Activated CD8-positive, alpha-beta memory T cell treated with anti-CD3 and anti-CD28 coated beads, Interleukin-2, amount 10 ng/mL, durations not matched to agents 7 days and 5 days (primary cell): ENCODE results near the gene KAT14. TPM values are rescaled to one million over a fixed set of nuclear protein-coding genes. Genes with fewer than 3 reads are reported as not detected.
"Not testable (repeated sequence)": the region's sequence is repeated elsewhere in the genome, so short reads cannot be mapped to it uniquely, and the experiment has no call there.

Source experiments
- ATAC-seq: fragments of 150-1000 bp; cut with Tn5 transposase; one replicate; pipeline ENCODE4 v1.10.0; 2021; ENCODE audit warnings: moderate library complexity
- CTCF ChIA-PET: fragments of 350-600 bp; sonication (Branson Sonifier 250); formaldehyde crosslinking; loops from one replicate; lab custom pipeline; 2021; ENCODE audit warnings: antibody characterized with exemption; lab: Charles Lee
- DNase-seq: peaks from one replicate; pipeline ENCODE4 v3.0.0-alpha.2; 2020
- H3K27ac Mint-ChIP-seq: one replicate; pipeline ENCODE4 v1.8.0; 2021; ENCODE audit warnings: mild to moderate bottlenecking, mixed read lengths
- H3K27me3 Mint-ChIP-seq: one replicate; pipeline ENCODE4 v1.8.0; 2021; ENCODE audit warnings: mixed read lengths
- H3K36me3 Mint-ChIP-seq: one replicate; pipeline ENCODE4 v1.8.0; 2021; ENCODE audit warnings: mild to moderate bottlenecking, mixed read lengths
- H3K4me1 Mint-ChIP-seq: one replicate; pipeline ENCODE4 v1.8.0; 2021; ENCODE audit warnings: mixed read lengths
- H3K4me3 Mint-ChIP-seq: one replicate; pipeline ENCODE4 v1.8.0; 2021; ENCODE audit warnings: mild to moderate bottlenecking, moderate library complexity, mixed read lengths
- H3K9me3 Mint-ChIP-seq: one replicate; pipeline ENCODE4 v1.8.0; 2022; ENCODE audit warnings: low read depth, mixed read lengths
- total RNA-seq, 2 experiments: library from RNA; stranded (reverse); gene quantifications; one replicate each; pipeline ENCODE4 v1.2.3, GENCODE V29; 2021

Gene KAT14
- total RNA-seq, 2 experiments from 2014 or later: 13.6 to 14.3 TPM

DNA sequence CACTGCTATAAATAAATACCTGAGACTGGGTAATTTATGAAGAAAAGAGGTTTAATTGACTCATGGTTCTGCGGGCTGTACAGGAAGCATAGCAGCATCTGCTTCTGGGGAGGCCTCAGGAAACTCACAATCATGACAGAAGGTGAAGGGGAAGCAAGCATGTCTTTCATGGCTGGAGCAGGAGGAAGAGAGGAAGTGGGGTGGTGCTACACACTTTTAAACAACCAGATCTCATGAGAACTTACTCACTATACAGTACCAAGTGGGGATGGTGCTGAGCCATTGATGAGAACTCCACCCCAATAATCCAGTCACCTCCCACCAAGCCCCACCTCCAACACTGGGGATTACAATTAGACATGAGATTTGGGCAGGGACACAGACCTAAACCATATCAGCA lies 9.1 kb upstream of the KAT14 start:
- H3K9me3 Mint-ChIP-seq, H3K4me3 Mint-ChIP-seq, CTCF ChIA-PET, H3K27ac Mint-ChIP-seq, DNase-seq, H3K36me3 Mint-ChIP-seq: not testable (repeated sequence)
- peaks cover 10% of the 10 kb centered on the region for H3K4me1 Mint-ChIP-seq
- peak; percentile 30 for ATAC-seq
- H3K27me3 Mint-ChIP-seq: peaks cover 14% of the 10 kb centered on the region

DNA sequence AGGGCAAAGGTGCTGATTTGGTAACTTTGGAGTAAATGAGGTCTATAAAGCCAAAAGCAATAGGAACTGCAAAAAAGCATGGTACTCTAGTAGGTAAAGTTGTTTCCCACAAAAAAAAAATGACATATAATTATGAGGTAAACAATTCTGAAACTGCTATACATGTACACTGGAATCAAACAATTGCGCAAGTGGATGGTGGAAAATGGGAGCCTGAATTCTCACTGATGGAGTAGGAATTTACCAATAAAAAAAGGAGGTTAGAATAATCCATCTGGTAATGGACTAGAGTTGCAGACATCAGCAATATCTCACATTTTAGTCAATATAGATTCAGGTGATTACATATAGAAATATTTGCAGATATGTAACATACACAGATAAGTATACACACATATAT lies 5.0 kb upstream of the KAT14 start:
- peaks cover 17% of the 10 kb centered on the region for H3K4me1 Mint-ChIP-seq
- DNase-seq (no peak), ATAC-seq (no peak)
- no peak overlapping the region for H3K27ac Mint-ChIP-seq
- H3K9me3 Mint-ChIP-seq: peaks cover 3% of the 10 kb centered on the region
- CTCF ChIA-PET: no interaction called here
- H3K36me3 Mint-ChIP-seq: peaks cover 6% of the 10 kb centered on the region
- H3K4me3 Mint-ChIP-seq: no peak overlapping the region
- H3K27me3 Mint-ChIP-seq: no peaks in the 10 kb centered on the region

DNA sequence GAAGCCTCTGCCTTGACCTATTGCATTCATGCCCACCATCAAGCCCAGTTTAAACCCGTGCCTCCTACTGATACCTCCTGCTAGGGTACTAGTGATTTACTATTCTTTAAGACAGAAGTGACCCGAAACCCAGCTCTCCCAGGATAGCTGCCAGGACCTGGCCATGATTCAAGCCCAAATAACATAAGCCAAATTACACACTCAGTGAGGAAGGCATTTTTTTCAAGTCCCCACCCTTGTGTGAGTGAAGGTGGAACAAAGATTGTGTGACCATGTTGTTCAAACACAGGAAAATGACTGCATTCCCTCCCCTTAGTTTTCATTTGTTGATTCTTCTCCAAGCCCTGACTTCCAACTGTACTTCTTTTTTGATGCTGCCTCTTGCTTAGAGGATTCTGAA lies 3.7 kb upstream of the KAT14 start:
- no peaks in the 10 kb centered on the region for H3K27me3 Mint-ChIP-seq
- DNase-seq: no peak
- H3K4me3 Mint-ChIP-seq: no peak overlapping the region
- peaks cover 4% of the 10 kb centered on the region for H3K36me3 Mint-ChIP-seq
- peaks cover 13% of the 10 kb centered on the region for H3K4me1 Mint-ChIP-seq
- H3K27ac Mint-ChIP-seq: no peak overlapping the region
- peaks cover 3% of the 10 kb centered on the region for H3K9me3 Mint-ChIP-seq
- no peak for ATAC-seq
- CTCF ChIA-PET: interaction anchor here (0.8 to 1.4 kb wide), 2 partner anchors 11 to 587 kb away, joined by 3 to 4 read pairs; no protein-coding TSS in a partner anchor

DNA sequence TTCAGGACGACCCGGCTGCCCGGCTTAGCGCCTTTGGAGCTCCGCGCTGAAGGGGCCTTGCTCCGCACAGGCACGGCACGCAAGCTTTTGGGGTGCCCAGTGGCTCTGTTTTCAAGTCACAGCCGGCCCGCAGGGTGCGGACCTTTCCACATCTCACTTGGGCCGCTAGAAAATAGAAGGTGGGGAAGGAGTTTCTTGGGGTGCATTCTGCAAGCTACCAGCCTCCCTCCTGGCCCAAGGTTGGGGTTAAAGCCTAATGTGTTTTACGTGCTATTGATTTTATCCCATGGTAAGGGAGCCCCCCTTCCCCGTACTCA lies 561 bp downstream of the KAT14 start:
- CTCF ChIA-PET: interaction anchor here (0.8 to 1.8 kb wide), 3 partner anchors 138 to 172 kb away, joined by 3 to 5 read pairs (median 4); no protein-coding TSS in a partner anchor
- no peak for DNase-seq
- no peaks in the 10 kb centered on the region for H3K27me3 Mint-ChIP-seq
- H3K4me1 Mint-ChIP-seq: peaks cover 28% of the 10 kb centered on the region
- H3K36me3 Mint-ChIP-seq: peaks cover 10% of the 10 kb centered on the region
- no peaks in the 10 kb centered on the region for H3K9me3 Mint-ChIP-seq
- H3K4me3 Mint-ChIP-seq: peak overlapping the region; percentile 84
- peak overlapping the region; percentile 83 for H3K27ac Mint-ChIP-seq
- ATAC-seq: no peak

DNA sequence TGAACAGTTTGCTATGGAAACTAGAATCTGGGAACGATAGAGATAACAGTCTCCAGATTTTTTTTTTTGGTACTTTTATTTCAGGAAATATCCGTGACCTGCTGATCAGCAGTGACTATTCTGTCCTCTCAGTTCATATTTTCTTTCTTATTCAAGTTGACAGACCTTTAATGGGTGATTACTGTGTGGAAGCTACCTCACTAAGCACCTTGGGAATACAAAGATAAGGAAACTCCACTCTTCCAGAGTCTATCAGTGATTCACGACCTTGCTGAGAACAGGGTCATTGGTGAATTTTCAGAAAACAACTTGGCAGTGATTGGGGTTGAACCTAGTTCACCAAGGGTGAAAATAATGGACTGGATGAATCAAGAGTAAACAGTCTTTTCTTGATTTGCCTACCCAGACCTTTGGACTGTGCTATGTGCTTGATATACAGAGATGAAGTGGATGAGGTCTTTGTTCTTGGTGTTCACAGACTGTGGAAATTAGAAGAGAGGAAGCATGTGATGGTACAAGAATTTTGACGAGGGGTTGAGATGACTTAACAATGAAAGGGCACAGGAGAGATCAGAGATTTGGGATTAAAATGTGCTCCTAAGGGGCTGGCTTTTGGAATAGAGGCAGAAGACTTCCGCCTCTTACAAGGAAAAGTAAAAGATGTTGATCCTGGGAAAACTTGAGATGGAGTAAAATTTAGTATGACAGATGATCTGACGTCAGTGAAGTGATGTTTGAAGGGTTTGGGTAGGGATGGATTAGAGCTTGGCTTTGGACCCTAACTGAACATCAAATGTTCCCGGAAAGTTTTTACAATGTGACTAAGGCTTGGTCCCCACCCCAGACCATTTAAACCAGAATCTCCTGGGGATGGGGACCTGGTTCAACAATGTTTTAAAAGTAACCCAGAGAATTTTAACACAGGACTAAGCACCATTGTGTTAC lies 1.2 kb downstream of the KAT14 start:
- H3K36me3 Mint-ChIP-seq: peaks cover 10% of the 10 kb centered on the region
- CTCF ChIA-PET: interaction anchor here (0.8 to 1.8 kb wide), 2 partner anchors 137 to 139 kb away, joined by 3 to 5 read pairs; no protein-coding TSS in a partner anchor
- H3K4me1 Mint-ChIP-seq: peaks cover 25% of the 10 kb centered on the region
- peak overlapping the region; percentile 83 for H3K27ac Mint-ChIP-seq
- no peaks in the 10 kb centered on the region for H3K27me3 Mint-ChIP-seq
- ATAC-seq: no peak
- H3K9me3 Mint-ChIP-seq: no peaks in the 10 kb centered on the region
- H3K4me3 Mint-ChIP-seq: peak overlapping the region; percentile 84
- DNase-seq: no peak

DNA sequence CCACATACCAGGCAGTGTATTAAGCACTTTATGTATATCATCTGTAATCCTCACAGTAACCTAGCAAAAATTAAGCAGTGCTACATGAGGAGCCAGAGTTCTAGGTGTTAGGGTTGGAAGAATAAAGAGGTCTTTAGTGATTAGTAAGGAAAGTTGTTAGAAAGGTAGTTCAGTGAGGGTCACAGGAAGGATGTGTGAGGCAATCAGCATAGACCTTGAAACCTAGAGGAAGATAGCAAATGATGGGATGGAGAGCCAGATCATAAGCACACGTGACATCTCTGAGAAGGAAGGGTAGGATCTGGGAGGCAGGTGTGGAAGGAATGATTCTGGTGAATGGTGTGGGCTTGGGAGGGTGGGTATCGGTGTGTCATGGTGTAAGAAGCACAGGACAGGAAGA lies 2.2 kb downstream of the KAT14 start:
- peaks cover 13% of the 10 kb centered on the region for H3K36me3 Mint-ChIP-seq
- no peaks in the 10 kb centered on the region for H3K9me3 Mint-ChIP-seq
- no peak for ATAC-seq
- H3K27ac Mint-ChIP-seq: no peak overlapping the region
- H3K4me3 Mint-ChIP-seq: no peak overlapping the region
- no peaks in the 10 kb centered on the region for H3K27me3 Mint-ChIP-seq
- CTCF ChIA-PET: no interaction called here
- H3K4me1 Mint-ChIP-seq: peaks cover 25% of the 10 kb centered on the region
- no peak for DNase-seq

DNA sequence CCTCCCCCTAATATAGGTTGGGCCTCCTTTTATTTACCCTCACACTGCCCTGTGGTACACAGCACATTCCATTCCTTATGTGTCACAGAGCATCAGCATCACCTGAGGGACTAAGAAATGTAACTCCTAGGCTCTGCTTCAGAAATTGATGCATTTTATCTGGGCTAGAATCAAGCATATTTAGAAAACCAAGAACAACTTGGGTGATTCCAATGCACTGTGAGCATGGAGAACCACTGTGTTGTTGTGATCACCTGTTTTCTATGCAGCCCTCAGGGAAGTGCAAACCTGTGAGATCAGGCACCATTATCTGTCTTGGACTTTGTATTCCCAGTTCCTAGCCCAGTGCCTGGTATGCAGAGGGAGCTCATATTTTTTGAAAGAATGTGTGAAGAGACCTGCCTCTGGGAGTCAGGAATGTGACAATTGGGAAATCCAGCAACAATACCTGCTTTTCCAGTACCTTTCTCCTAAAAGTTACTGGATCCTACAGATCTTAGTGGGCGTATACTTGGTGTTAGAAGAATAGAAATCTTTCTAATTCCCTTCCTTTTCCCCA lies 7.0 kb downstream of the KAT14 start:
- H3K9me3 Mint-ChIP-seq: no peaks in the 10 kb centered on the region
- peaks cover 9% of the 10 kb centered on the region for H3K4me1 Mint-ChIP-seq
- DNase-seq (no peak), ATAC-seq (no peak)
- H3K27me3 Mint-ChIP-seq: no peaks in the 10 kb centered on the region
- H3K4me3 Mint-ChIP-seq: no peak overlapping the region
- CTCF ChIA-PET: interaction anchor here (1.2 kb wide), 1 partner anchor 11 kb away, joined by 4 read pairs; no protein-coding TSS in a partner anchor
- H3K27ac Mint-ChIP-seq: peak overlapping the region; percentile 13
- H3K36me3 Mint-ChIP-seq: peaks cover 19% of the 10 kb centered on the region

DNA sequence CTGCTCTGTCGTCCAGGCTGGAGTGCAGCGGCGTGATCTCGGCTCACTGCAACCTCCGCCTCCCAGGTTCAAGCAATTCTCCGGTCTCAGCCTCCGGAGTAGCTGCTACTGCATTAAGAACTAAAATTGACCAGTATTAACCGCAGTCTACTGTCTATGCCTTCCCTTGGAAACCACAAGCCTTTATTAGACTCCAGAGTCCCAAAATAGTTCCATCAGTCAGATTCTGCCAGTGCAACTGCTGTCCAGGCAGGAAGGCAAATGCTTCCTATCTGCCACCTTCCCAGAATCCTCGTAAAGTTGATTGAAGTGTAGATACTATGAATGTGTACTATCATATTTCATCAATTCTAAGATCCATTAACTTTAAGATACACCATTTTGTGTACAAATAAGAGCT lies 16.7 kb downstream of the KAT14 start:
- Mint-ChIP-seq H3K27me3 (no peaks in the 10 kb centered on the region), H3K27ac (no peak overlapping the region), H3K4me3 (no peak overlapping the region), H3K36me3 (peaks cover 12% of the 10 kb centered on the region), H3K4me1 (no peaks in the 10 kb centered on the region), H3K9me3 (no peaks in the 10 kb centered on the region)
- CTCF ChIA-PET: no interaction called here
- no peak for ATAC-seq
- DNase-seq: no peak

DNA sequence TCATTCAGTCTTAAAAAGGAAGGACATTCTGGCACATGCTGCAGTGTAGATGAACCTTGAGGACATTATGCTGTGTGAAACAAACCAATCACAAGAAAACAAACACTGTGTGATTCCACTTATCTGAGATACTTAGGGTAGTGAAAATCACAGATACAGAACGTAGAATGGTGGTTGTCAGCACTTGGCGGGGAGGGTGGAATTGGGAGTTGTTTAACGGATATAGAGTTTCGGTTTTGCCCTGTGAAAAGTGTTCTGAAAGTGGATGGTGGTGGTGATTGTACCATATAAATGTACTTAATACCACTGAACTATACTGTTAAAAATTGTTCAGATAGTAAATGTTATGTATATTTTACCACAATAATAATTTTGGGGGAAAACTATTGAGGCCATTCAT lies 18.4 kb downstream of the KAT14 start:
- ATAC-seq (no peak), DNase-seq (no peak)
- CTCF ChIA-PET: no interaction called here
- no peak overlapping the region for H3K4me3 Mint-ChIP-seq
- H3K27ac Mint-ChIP-seq: no peak overlapping the region
- no peaks in the 10 kb centered on the region for H3K27me3 Mint-ChIP-seq
- peaks cover 10% of the 10 kb centered on the region for H3K36me3 Mint-ChIP-seq
- H3K4me1 Mint-ChIP-seq: no peaks in the 10 kb centered on the region
- no peaks in the 10 kb centered on the region for H3K9me3 Mint-ChIP-seq

DNA sequence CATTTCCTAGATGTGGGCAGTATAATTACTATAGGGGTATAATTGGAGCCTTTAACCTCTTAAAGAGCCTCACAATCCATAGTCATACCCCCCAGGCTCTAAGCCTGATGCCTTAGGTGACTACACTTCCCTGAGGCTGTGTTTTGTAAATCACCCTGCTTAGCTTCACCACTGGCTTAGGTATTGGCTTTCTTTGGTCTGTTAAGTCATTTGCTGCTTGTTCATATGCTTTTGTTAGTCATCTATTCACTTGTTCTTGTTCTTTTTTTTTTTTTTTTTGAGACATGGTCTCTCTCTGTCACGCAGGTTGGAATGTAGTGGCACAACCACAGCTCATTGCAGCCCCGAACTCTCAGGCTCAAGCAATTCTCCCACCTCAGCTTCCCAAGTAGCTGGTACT lies 26.7 kb downstream of the KAT14 start:
- no peak for ATAC-seq
- Mint-ChIP-seq H3K27me3 (no peaks in the 10 kb centered on the region), H3K27ac (no peak overlapping the region), H3K4me1 (peaks cover 16% of the 10 kb centered on the region), H3K4me3 (no peak overlapping the region), H3K36me3 (peaks cover 17% of the 10 kb centered on the region), H3K9me3 (no peaks in the 10 kb centered on the region)
- no peak for DNase-seq
- CTCF ChIA-PET: no interaction called here

DNA sequence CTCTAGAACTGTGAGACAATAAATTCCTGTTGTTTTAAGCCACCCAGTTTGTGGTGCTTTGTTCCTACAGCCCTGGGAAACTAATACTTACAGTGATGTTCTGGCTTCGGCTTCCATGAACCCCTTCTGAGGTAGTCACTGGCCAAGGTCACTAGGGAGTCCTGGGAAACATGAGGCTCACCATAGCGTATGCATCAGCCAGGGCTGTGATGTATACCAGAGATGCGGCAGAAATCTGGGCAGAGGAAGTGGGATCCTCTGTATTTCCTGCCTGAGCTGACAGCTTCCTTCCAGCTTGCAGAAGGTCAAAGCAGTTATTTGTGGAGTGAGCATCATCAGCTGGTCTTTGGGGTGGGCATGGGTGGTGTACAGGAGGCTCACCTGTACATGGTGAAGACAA lies 27.9 kb downstream of the KAT14 start:
- Mint-ChIP-seq H3K36me3 (peaks cover 19% of the 10 kb centered on the region), H3K27ac (peak overlapping the region; percentile 65), H3K27me3 (no peaks in the 10 kb centered on the region), H3K4me3 (peak overlapping the region; percentile 24), H3K4me1 (peaks cover 16% of the 10 kb centered on the region), H3K9me3 (no peaks in the 10 kb centered on the region)
- peak; percentile 36 for ATAC-seq
- CTCF ChIA-PET: no interaction called here
- DNase-seq: no peak

DNA sequence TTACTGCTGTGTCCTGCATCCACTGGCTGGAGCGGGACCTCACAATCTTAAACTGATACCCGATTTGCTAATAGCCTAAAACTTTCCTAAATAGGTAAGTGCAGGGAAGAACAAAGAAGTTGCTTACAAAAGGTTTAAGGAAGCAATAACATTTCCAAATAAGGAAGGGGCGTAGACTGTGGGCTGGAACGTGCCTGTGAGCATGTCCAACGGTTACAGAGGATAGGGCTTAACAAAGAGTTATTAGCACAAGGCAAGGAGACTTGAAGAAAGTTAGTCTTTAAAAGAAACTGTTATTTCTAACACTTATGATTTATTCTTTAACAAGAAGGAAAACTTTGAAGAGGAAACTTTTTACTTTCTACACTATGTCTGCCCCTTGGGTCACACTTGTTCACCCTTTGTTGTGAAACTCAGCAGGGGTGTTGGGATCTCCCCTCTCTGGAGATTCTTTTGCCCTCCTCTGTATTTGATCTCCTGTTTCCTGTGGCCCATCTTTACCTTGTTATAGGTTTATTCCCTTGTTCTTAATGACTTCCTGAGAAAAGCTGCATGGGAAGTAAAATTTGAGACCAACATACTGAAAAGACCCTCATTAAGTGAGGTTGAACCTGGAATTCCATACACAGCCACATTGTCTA lies 28.7 kb downstream of the KAT14 start:
- ATAC-seq (no peak), DNase-seq (no peak)
- no peaks in the 10 kb centered on the region for H3K9me3 Mint-ChIP-seq
- H3K36me3 Mint-ChIP-seq: peaks cover 27% of the 10 kb centered on the region
- H3K27me3 Mint-ChIP-seq: no peaks in the 10 kb centered on the region
- H3K4me3 Mint-ChIP-seq: no peak overlapping the region
- peaks cover 16% of the 10 kb centered on the region for H3K4me1 Mint-ChIP-seq
- CTCF ChIA-PET: no interaction called here
- no peak overlapping the region for H3K27ac Mint-ChIP-seq

DNA sequence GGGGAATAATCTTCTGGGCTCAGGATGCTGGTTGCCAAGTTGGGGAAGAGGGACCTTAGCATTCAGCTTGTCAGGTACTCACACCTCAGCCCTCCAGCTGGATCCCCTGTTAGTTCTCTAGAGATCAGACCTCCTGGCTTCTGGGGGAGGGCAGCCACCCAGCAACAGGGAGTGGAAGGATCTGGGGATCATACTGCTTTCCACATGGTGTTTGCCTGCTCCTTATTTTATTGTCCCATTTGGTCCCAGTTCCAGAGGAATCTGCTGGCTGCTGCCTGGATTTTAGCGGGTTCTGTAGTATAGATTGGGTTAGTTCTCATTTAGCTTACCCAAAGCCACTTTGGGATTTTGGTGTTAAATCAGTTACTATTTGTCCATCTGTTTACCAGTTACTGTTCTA lies 29.3 kb downstream of the KAT14 start:
- H3K9me3 Mint-ChIP-seq: no peaks in the 10 kb centered on the region
- no peak overlapping the region for H3K27ac Mint-ChIP-seq
- peaks cover 16% of the 10 kb centered on the region for H3K4me1 Mint-ChIP-seq
- CTCF ChIA-PET: interaction anchor here (0.7 kb wide), 1 partner anchor 47 kb away, joined by 3 read pairs; no protein-coding TSS in a partner anchor
- peaks cover 29% of the 10 kb centered on the region for H3K36me3 Mint-ChIP-seq
- DNase-seq: no peak
- H3K4me3 Mint-ChIP-seq: no peak overlapping the region
- no peak for ATAC-seq
- H3K27me3 Mint-ChIP-seq: no peaks in the 10 kb centered on the region
